WERI-Rb-1 (cell line): Measurements from ENCODE around the gene SAG.

Experiments used
- DNase-seq: peaks from one replicate; pipeline ENCODE4 v3.0.0-alpha.2; 2020
- H3K27ac ChIP-seq: fragments of 250-450 bp; sonication (Bioruptor Pico); 2 replicates; pipeline ENCODE4 v1.5.1; 2020; ENCODE audit warnings: mild to moderate bottlenecking, moderate library complexity
- H3K27me3 ChIP-seq: fragments of 250-450 bp; sonication (Bioruptor Pico); 2 replicates; pipeline ENCODE4 v1.5.1; 2021; ENCODE audit warnings: mild to moderate bottlenecking, low read depth, moderate library complexity; ENCODE audit not compliant: insufficient read depth, severe bottlenecking
- H3K36me3 ChIP-seq: fragments of 250-450 bp; sonication (Bioruptor Pico); 2 replicates; pipeline ENCODE4 v1.5.1; 2020; ENCODE audit warnings: mild to moderate bottlenecking, moderate library complexity
- H3K4me3 ChIP-seq: 2 replicates; pipeline ENCODE4 v1.5.1; 2011; ENCODE audit warnings: low read depth, mild to moderate bottlenecking, control low read depth, low read length
- H3K9me3 ChIP-seq: fragments of 250-450 bp; sonication (Bioruptor Pico); 2 replicates; pipeline ENCODE4 v1.5.1; 2021; ENCODE audit warnings: mild to moderate bottlenecking, moderate library complexity; ENCODE audit not compliant: severe bottlenecking
- CTCF ChIP-seq: IDR thresholded peaks from 2 replicates; pipeline ENCODE4 v1.5.1; 2011; ENCODE audit warnings: low read depth, mild to moderate bottlenecking, control low read depth, inconsistent platforms, low read length

Gene SAG

GRCh38 chr2:233270366-233270765 is 37.2 kb upstream of the SAG start:
- TF ChIP-seq CTCF = no peak
- Histone ChIP-seq H3K27me3 (no peaks in the 10 kb centered on the region), H3K36me3 (peaks cover 53% of the 10 kb centered on the region), H3K4me3 (no peak overlapping the region), H3K27ac (no peak overlapping the region), H3K9me3 (no peaks in the 10 kb centered on the region)
- no peak for DNase-seq

- no peak overlapping the region for H3K27ac ChIP-seq
- H3K4me3 ChIP-seq = no peak overlapping the region
- peaks cover 58% of the 10 kb centered on the region for H3K36me3 ChIP-seq
- no peak for DNase-seq
- no peak for TF ChIP-seq CTCF
- H3K27me3 ChIP-seq = no peaks in the 10 kb centered on the region
- H3K9me3 ChIP-seq = no peaks in the 10 kb centered on the region
Measured at GRCh38 chr2:233270951-233271350, 36.7 kb upstream of the SAG start.

GRCh38 chr2:233271693-233272092 is 35.9 kb upstream of the SAG start:
- Histone ChIP-seq H3K9me3 (no peaks in the 10 kb centered on the region), H3K36me3 (peaks cover 54% of the 10 kb centered on the region), H3K4me3 (no peak overlapping the region), H3K27me3 (no peaks in the 10 kb centered on the region), H3K27ac (no peak overlapping the region)
- TF ChIP-seq CTCF = no peak
- DNase-seq = no peak

- H3K9me3 ChIP-seq = no peaks in the 10 kb centered on the region
- H3K36me3 ChIP-seq = peaks cover 63% of the 10 kb centered on the region
- H3K4me3 ChIP-seq = no peak overlapping the region
- no peaks in the 10 kb centered on the region for H3K27me3 ChIP-seq
- TF ChIP-seq CTCF = no peak
- DNase-seq = no peak
- no peak overlapping the region for H3K27ac ChIP-seq
Measured at GRCh38 chr2:233273120-233273519, 34.5 kb upstream of the SAG start.

GRCh38 chr2:233275223-233275622 is 32.4 kb upstream of the SAG start:
- peaks cover 76% of the 10 kb centered on the region for H3K36me3 ChIP-seq
- no peaks in the 10 kb centered on the region for H3K9me3 ChIP-seq
- DNase-seq = no peak
- H3K27me3 ChIP-seq = no peaks in the 10 kb centered on the region
- no peak for TF ChIP-seq CTCF
- no peak overlapping the region for H3K27ac ChIP-seq
- H3K4me3 ChIP-seq = no peak overlapping the region

- H3K27ac ChIP-seq = no peak overlapping the region
- H3K4me3 ChIP-seq = no peak overlapping the region
- H3K9me3 ChIP-seq = no peaks in the 10 kb centered on the region
- TF ChIP-seq CTCF = no peak
- DNase-seq = no peak
- H3K36me3 ChIP-seq = peaks cover 76% of the 10 kb centered on the region
- no peaks in the 10 kb centered on the region for H3K27me3 ChIP-seq
Measured at GRCh38 chr2:233278921-233279320, 28.7 kb upstream of the SAG start.
